Esophagus squamous epithelium (tissue), 5 donors: ENCODE results near the gene ITGB4. TPM values are rescaled to one million over a fixed set of nuclear protein-coding genes. Genes with fewer than 3 reads are reported as not detected.
A peak's percentile ranks its signal among the peaks of the same experiment; 100 is the strongest.

Source experiments
- DNase-seq: peaks from one replicate; lab custom pipeline; 2025; lab: John Stamatoyannopoulos, UW
- H3K27ac ChIP-seq, 4 donors: fragments of 200-600 bp; sonication (generic); one replicate each; pipeline ENCODE4 v1.5.1; 2016 to 2019; ENCODE audit warnings: mild to moderate bottlenecking in 1 of 4
- H3K27me3 ChIP-seq, 4 donors: fragments of 200-600 bp; sonication (generic); 1 replicate in 3 of 4; 2 replicates in 1 of 4; pipeline versions ENCODE4 v1.5.1 to v1.6.0; 2017 to 2021; ENCODE audit warnings: antibody characterized with exemption in 1 of 4
- H3K36me3 ChIP-seq, 3 donors: fragments of 200-600 bp; sonication (generic); one replicate each; pipeline ENCODE4 v1.5.1; 2016 to 2019
- H3K4me1 ChIP-seq, 3 donors: fragments of 200-600 bp; sonication (generic); one replicate each; pipeline ENCODE4 v1.5.1; 2017 to 2019
- H3K4me3 ChIP-seq, 4 donors: fragments of 200-600 bp; sonication (generic); 1 replicate in 3 of 4; 2 replicates in 1 of 4; pipeline ENCODE4 v1.5.1; 2016 to 2019; ENCODE audit warnings: mild to moderate bottlenecking in 2 of 4, moderate library complexity in 1 of 4
- H3K9me3 ChIP-seq, 3 donors: fragments of 200-600 bp; sonication (generic); one replicate each; pipeline ENCODE4 v1.5.1; 2016 to 2019
- POLR2A ChIP-seq, 4 donors: fragments of 450-650 bp; IDR thresholded peaks; one replicate each; pipeline ENCODE4 v1.6.1; 2017; ENCODE audit warnings: antibody characterized with exemption in 4 of 4, mild to moderate bottlenecking in 4 of 4, moderate library complexity in 3 of 4
- WGBS, 2 donors: methylation state at CpG; one replicate each; pipeline ENCODE4 v1.1.5; 2018; 5-methylcytosine and 5-hydroxymethylcytosine counted together
- intact Hi-C: fragments of 100-400 bp; cut with DNase I; formaldehyde crosslinking; loops from one replicate; pipeline ENCODE4 v1.15.0; 2022
- total RNA-seq, 4 donors: library from RNA; depleted of rRNA; stranded (reverse); fragments of >200 nt; gene quantifications; one replicate each; pipeline ENCODE4 v1.1.0, GENCODE V29; 2016
- TF ChIP-seq, protein P1 (sequence below), 6 experiments: fragments of 450-650 bp in 4 of 6; fragments of 200-600 bp in 2 of 6; sonication (generic) in 2 of 6; IDR thresholded peaks; one replicate each; pipeline ENCODE4 v1.5.1; 2016 to 2019; ENCODE audit warnings: antibody characterized with exemption in 6 of 6, mild to moderate bottlenecking in 4 of 6, moderate library complexity in 4 of 6
- donor health status: DM: yes; HTN: yes; CAD: no.

ITGB4 gene
- total RNA-seq, 4 donors from 2014 or later: 60.6 to 115 (median 82.3) TPM

DNA sequence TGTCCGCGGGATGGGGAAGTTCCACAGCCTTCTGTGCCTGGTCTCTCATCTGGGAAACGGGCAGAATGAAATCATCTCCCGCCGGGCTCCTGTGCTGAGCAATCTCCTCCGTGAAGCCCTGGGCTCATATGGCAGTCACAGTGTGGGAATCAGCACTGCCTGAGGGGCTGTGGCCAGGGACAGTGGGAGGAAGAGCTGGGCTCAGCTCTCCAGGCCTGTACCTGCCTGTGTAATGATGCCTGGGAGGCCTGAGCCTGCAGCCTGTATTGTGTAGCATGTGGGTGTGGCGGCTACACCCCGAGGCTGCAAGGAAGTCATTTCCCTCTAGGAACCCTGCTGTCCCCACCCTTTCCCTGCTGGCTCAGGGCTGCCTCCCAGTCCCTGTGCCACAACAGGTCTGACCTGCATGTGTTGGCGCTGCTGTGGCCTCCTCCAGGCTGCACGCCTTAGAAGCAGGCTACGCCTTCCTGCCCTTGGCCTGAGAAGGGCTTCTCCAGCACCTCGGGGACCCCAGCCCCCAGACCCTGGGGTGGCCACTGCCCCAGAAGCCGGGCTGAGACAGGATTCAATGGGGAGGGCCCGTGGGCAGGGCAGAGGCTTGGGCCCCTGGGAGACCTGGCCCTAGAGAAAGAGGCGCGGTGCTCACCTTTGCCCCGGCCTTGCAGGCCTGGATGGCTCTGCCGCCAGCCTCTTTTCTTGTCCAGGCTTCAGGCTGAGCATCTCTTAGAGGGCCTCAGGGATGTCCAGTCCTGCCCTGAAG is 2.1 kb downstream of the ITGB4 start:
- no peak for DNase-seq
- Histone ChIP-seq H3K27ac (peak overlapping the region; percentile 94 to 97 (median 96)), H3K27me3 (peaks cover 0 to 62% (median 0%) of the 10 kb centered on the region in 4 donors), H3K4me1 (peaks cover 21 to 54% (median 29%) of the 10 kb centered on the region in 3 donors), H3K36me3 (peaks cover 24 to 44% (median 32%) of the 10 kb centered on the region in 3 donors), H3K9me3 (no peaks in the 10 kb centered on the region), H3K4me3 (peak overlapping the region; percentile 60 to 73 (median 70))
- WGBS, 2 donors: 18 to 40% methylated on average over 1 to 4 of the region's 18 CpGs
- TF ChIP-seq, protein P1, sequence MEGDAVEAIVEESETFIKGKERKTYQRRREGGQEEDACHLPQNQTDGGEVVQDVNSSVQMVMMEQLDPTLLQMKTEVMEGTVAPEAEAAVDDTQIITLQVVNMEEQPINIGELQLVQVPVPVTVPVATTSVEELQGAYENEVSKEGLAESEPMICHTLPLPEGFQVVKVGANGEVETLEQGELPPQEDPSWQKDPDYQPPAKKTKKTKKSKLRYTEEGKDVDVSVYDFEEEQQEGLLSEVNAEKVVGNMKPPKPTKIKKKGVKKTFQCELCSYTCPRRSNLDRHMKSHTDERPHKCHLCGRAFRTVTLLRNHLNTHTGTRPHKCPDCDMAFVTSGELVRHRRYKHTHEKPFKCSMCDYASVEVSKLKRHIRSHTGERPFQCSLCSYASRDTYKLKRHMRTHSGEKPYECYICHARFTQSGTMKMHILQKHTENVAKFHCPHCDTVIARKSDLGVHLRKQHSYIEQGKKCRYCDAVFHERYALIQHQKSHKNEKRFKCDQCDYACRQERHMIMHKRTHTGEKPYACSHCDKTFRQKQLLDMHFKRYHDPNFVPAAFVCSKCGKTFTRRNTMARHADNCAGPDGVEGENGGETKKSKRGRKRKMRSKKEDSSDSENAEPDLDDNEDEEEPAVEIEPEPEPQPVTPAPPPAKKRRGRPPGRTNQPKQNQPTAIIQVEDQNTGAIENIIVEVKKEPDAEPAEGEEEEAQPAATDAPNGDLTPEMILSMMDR (IDR thresholded peaks at IDR 0.05): peak in 1 of 6 experiments; percentile 3
- peak in 2 of 4 donors; percentile 74 to 75 for TF ChIP-seq POLR2A (IDR thresholded peaks at IDR 0.05)
- intact Hi-C loops: no loop called here

- H3K36me3 ChIP-seq: peaks cover 24 to 52% (median 36%) of the 10 kb centered on the region in 3 donors
- H3K9me3 ChIP-seq: no peaks in the 10 kb centered on the region
- H3K27me3 ChIP-seq: peaks cover 0 to 52% (median 0%) of the 10 kb centered on the region in 4 donors
- WGBS, 2 donors: 82 to 88% methylated on average over 1 to 12 of the region's 23 CpGs
- DNase-seq: no peak
- intact Hi-C loops: no loop called here
- no peak for TF ChIP-seq POLR2A (IDR thresholded peaks at IDR 0.05)
- TF ChIP-seq, protein P1 (IDR thresholded peaks at IDR 0.05): no peak
- H3K4me3 ChIP-seq: peak overlapping the region in 3 of 4 donors; percentile 68 to 73 (median 72)
- H3K27ac ChIP-seq: peak overlapping the region; percentile 94 to 97 (median 96)
- peaks cover 21 to 54% (median 29%) of the 10 kb centered on the region in 3 donors for H3K4me1 ChIP-seq
These were observed 3.1 kb downstream of the ITGB4 start for GRCh38 chr17:75724016-75725003.

GRCh38 chr17:75725504-75725903 is 4.2 kb downstream of the ITGB4 start:
- Histone ChIP-seq H3K27me3 (peaks cover 0 to 40% (median 0%) of the 10 kb centered on the region in 4 donors), H3K4me1 (peaks cover 17 to 48% (median 25%) of the 10 kb centered on the region in 3 donors), H3K36me3 (peaks cover 24 to 64% (median 39%) of the 10 kb centered on the region in 3 donors), H3K9me3 (no peaks in the 10 kb centered on the region), H3K27ac (no peak overlapping the region), H3K4me3 (no peak overlapping the region)
- no peak for DNase-seq
- TF ChIP-seq POLR2A (IDR thresholded peaks at IDR 0.05): no peak
- TF ChIP-seq, protein P1 (IDR thresholded peaks at IDR 0.05): no peak
- 76 to 87% methylated on average over 3 to 7 of the region's 7 CpGs for WGBS, 2 donors
- intact Hi-C loops: no loop called here

GRCh38 chr17:75727391-75727790 is 6.1 kb downstream of the ITGB4 start:
- peaks cover 0 to 21% (median 0%) of the 10 kb centered on the region in 4 donors for H3K27me3 ChIP-seq
- peaks cover 32 to 83% (median 43%) of the 10 kb centered on the region in 3 donors for H3K36me3 ChIP-seq
- H3K4me1 ChIP-seq: peaks cover 8 to 29% (median 14%) of the 10 kb centered on the region in 3 donors
- no peaks in the 10 kb centered on the region for H3K9me3 ChIP-seq
- no peak for TF ChIP-seq POLR2A (IDR thresholded peaks at IDR 0.05)
- TF ChIP-seq, protein P1 (IDR thresholded peaks at IDR 0.05): no peak
- H3K4me3 ChIP-seq: no peak overlapping the region
- WGBS, 2 donors: 100% methylated on average over 1 of the region's 18 CpGs; no CpG with 5 or more reads in 1 of the 2 donors
- DNase-seq: no peak
- H3K27ac ChIP-seq: no peak overlapping the region
- intact Hi-C loops: no loop called here
